PC-9 (cell line): ENCODE data around the gene SF1. TPM values are rescaled to one million over a fixed set of nuclear protein-coding genes. Genes with fewer than 3 reads are reported as not detected.

Experiments used
- BruUV-seq: library from RNA; stranded (reverse); fragments of 400-500 nt; replicated peaks from 2 replicates; lab custom pipeline; 2021; lab: Mats Ljungman, UMichigan
- CTCF ChIA-PET: fragments of 300-600 bp; sonication (Branson Sonifier 250); formaldehyde crosslinking; loops from one replicate; lab custom pipeline; 2022; ENCODE audit warnings: antibody characterized with exemption; lab: Charles Lee
- POLR2A ChIA-PET: fragments of 300-600 bp; sonication (Branson Sonifier 250); formaldehyde crosslinking; loops from one replicate; lab custom pipeline; 2022; ENCODE audit warnings: antibody characterized with exemption; ENCODE audit not compliant: unreplicated experiment; lab: Charles Lee
- DNase-seq, 2 experiments: peaks; one replicate each; pipeline versions ENCODE4 v3.0.0 to v3.0.0-alpha.2; 2015 to 2022; ENCODE audit warnings: mixed read lengths in 1 of 2
- H2AFZ ChIP-seq: fragments of 200-600 bp; sonication (generic); 2 replicates; pipeline ENCODE4 v1.8.1; 2017; ENCODE audit warnings: antibody characterized with exemption
- H3F3A ChIP-seq: fragments of 200-600 bp; sonication (generic); 2 replicates; pipeline ENCODE4 v1.8.1; 2017; ENCODE audit warnings: antibody characterized with exemption, mild to moderate bottlenecking, low read depth; ENCODE audit not compliant: insufficient read depth
- H3K27ac ChIP-seq: fragments of 200-600 bp; sonication (generic); 2 replicates; pipeline ENCODE4 v1.6.1; 2016; ENCODE audit warnings: mixed run types
- H3K27me3 ChIP-seq: fragments of 200-600 bp; sonication (generic); 2 replicates; pipeline ENCODE4 v1.6.1; 2016; ENCODE audit warnings: low read depth, mixed run types; ENCODE audit not compliant: insufficient read depth
- H3K36me3 ChIP-seq: fragments of 200-600 bp; sonication (generic); 2 replicates; pipeline ENCODE4 v1.6.1; 2016; ENCODE audit warnings: low read depth, mixed run types
- H3K4me1 ChIP-seq: fragments of 200-600 bp; sonication (generic); replicated peaks from 2 replicates; pipeline ENCODE4 v1.6.1; 2016; ENCODE audit warnings: mixed run types; ENCODE audit not compliant: insufficient read depth
- H3K4me2 ChIP-seq: fragments of 200-600 bp; sonication (generic); 2 replicates; pipeline ENCODE4 v1.6.1; 2017; ENCODE audit warnings: mixed run types
- H3K4me3 ChIP-seq: fragments of 200-600 bp; sonication (generic); 2 replicates; pipeline ENCODE4 v1.6.1; 2016; ENCODE audit warnings: mixed run types
- H3K79me2 ChIP-seq: fragments of 200-600 bp; sonication (generic); 2 replicates; pipeline ENCODE4 v1.6.1; 2017; ENCODE audit warnings: low read depth, mixed run types
- H3K9me2 ChIP-seq: fragments of 200-600 bp; sonication (generic); 2 replicates; pipeline ENCODE4 v1.8.1; 2017; ENCODE audit warnings: mild to moderate bottlenecking; ENCODE audit not compliant: insufficient read depth
- H3K9me3 ChIP-seq: fragments of 200-600 bp; sonication (generic); 2 replicates; pipeline ENCODE4 v1.8.1; 2016; ENCODE audit warnings: low read depth; ENCODE audit not compliant: insufficient read depth
- H4K20me1 ChIP-seq: fragments of 200-600 bp; sonication (generic); 2 replicates; pipeline ENCODE4 v1.8.1; 2017; ENCODE audit not compliant: insufficient read depth
- CTCF ChIP-seq: fragments of 200-600 bp; sonication (generic); conservative IDR thresholded peaks from 2 replicates; pipeline ENCODE4 v1.6.1; 2017; ENCODE audit warnings: mixed run types, antibody characterized with exemption, mild to moderate bottlenecking, moderate library complexity
- EZH2 ChIP-seq: fragments of 200-600 bp; sonication (generic); IDR thresholded peaks from 2 replicates; pipeline ENCODE4 v1.8.0; 2017; ENCODE audit warnings: antibody characterized with exemption, low read depth
- intact Hi-C: fragments of 100-400 bp; cut with micrococcal nuclease; formaldehyde crosslinking; loops from one replicate; pipeline ENCODE4 v1.10.0; 2022; ENCODE audit not compliant: unreplicated experiment
- total RNA-seq: library from RNA; stranded (reverse); gene quantifications from 2 replicates; pipeline ENCODE4 v1.2.3, GENCODE V29; 2021

SF1 gene
- total RNA-seq, 1 experiment from 2014 or later = 336 TPM

DNA sequence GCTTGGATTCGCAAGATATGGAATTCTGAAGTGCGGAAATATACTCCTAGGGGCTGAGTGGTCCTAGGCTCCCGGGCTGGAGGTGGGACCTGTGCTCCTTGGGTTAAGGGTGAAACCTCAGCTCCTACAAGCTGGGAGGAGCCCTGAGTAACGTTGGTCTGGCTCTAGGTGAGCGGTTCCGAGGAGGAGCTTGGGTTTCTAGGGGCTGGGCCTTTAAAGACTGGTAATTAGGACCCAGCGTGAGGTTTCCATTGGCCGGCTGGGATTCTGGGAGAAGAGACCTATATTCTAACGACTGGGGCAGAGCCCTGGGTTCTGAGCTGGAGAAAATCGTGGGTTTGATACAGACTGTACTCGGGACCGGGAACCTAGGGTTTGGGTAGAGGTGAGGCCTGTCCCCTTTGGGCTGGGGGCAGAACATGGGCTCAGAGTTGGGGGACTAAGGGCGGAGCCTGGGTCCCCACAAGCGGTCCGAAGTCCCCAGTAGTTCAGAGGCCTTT is 25.6 kb upstream of the SF1 start:
- ChIA-PET CTCF (interaction anchor here (0.6 kb wide), 1 partner anchor 203 kb away, joined by 3 read pairs; no protein-coding TSS in a partner anchor), POLR2A (interaction anchor here (0.5 to 0.7 kb wide), 4 partner anchors 21 to 1048 kb away, joined by 3 to 7 read pairs (median 5); no protein-coding TSS in a partner anchor)
- peaks cover 21% of the 10 kb centered on the region for H3F3A ChIP-seq
- H3K27ac ChIP-seq = peak overlapping the region; percentile 69
- DNase-seq = no peak
- peak overlapping the region; percentile 91 for H3K4me2 ChIP-seq
- BruUV-seq = TSS peak; percentile 85
- H4K20me1 ChIP-seq = no peaks in the 10 kb centered on the region
- peaks cover 9% of the 10 kb centered on the region for H3K79me2 ChIP-seq
- no peaks in the 10 kb centered on the region for H3K27me3 ChIP-seq
- peaks cover 7% of the 10 kb centered on the region; the same call in 1 of the 2 replicates for H3K36me3 ChIP-seq
- intact Hi-C loops = loop anchor here (1.0 kb wide), 1 partner anchor 39 kb away; no protein-coding TSS in a partner anchor
- peak overlapping the region; percentile 88 for H2AFZ ChIP-seq
- no peaks in the 10 kb centered on the region for H3K9me2 ChIP-seq
- TF ChIP-seq EZH2 (no peak), CTCF (no peak)
- peak overlapping the region; percentile 76 for H3K4me3 ChIP-seq
- peaks cover 20% of the 10 kb centered on the region for H3K4me1 ChIP-seq
- H3K9me3 ChIP-seq = no peaks in the 10 kb centered on the region

GRCh38 chr11:64803158-64803845 is 25.0 kb upstream of the SF1 start, which contains the start of gene MAP4K2:
TSS of gene MAP4K2 (minus strand) at chr11:64803214. CDS start at chr11:64803149, 65 bp downstream.
- peaks cover 20% of the 10 kb centered on the region for H3K4me1 ChIP-seq
- H3F3A ChIP-seq = peaks cover 21% of the 10 kb centered on the region
- peaks cover 3% of the 10 kb centered on the region; the same call in 1 of the 2 replicates for H3K79me2 ChIP-seq
- TF ChIP-seq EZH2 = no peak
- peak; percentile 47; the same call in 1 of the 2 replicates for TF ChIP-seq CTCF
- no peaks in the 10 kb centered on the region for H4K20me1 ChIP-seq
- H3K9me3 ChIP-seq = no peaks in the 10 kb centered on the region
- peaks cover 7% of the 10 kb centered on the region; the same call in 1 of the 2 replicates for H3K36me3 ChIP-seq
- H3K9me2 ChIP-seq = no peaks in the 10 kb centered on the region
- ChIA-PET POLR2A (interaction anchor here (0.6 to 0.7 kb wide), 3 partner anchors 25 to 1048 kb away, joined by 6 to 9 read pairs (median 7); partner anchors contain the start of gene SF1), CTCF (interaction anchor here (0.6 to 1.2 kb wide), 2 partner anchors 40 to 412 kb away, joined by 5 read pairs; no protein-coding TSS in a partner anchor)
- H3K4me3 ChIP-seq = peak within 1 kb of the TSS; percentile 76
- H2AFZ ChIP-seq = peak within 1 kb of the TSS; percentile 88
- peak within 1 kb of the TSS; percentile 69 for H3K27ac ChIP-seq
- no TSS peak for BruUV-seq
- peak; percentile 72 to 93 for DNase-seq
- intact Hi-C loops = loop anchor here (1.0 kb wide), 1 partner anchor 40 kb away; no protein-coding TSS in a partner anchor
- peak within 1 kb of the TSS; percentile 91 for H3K4me2 ChIP-seq
- H3K27me3 ChIP-seq = no peaks in the 10 kb centered on the region
